Right lobe of liver (tissue), 6 donors: ENCODE measurements around the gene SYTL4. TPM values are rescaled to one million over a fixed set of nuclear protein-coding genes. Genes with fewer than 3 reads are reported as not detected.
A peak's percentile ranks its signal among the peaks of the same experiment; 100 is the strongest.
"Not testable (repeated sequence)": the region's sequence is repeated elsewhere in the genome, so short reads cannot be mapped to it uniquely, and the experiment has no call there.

Source experiments
- ATAC-seq, 4 donors: fragments of 200-7000 bp; cut with Tn5 transposase; one replicate each; pipeline ENCODE4 v1.9.1; 2020; ENCODE audit warnings: mild to moderate bottlenecking in 4 of 4, moderate library complexity in 4 of 4
- DNase-seq, 3 donors: peaks; one replicate each; pipeline ENCODE4 v3.0.0-alpha.2; 2020
- H3K27ac ChIP-seq, 3 donors: fragments of 200-600 bp; one replicate each; pipeline ENCODE4 v1.8.0; 2022
- H3K27me3 ChIP-seq, 2 donors: fragments of 200-600 bp; one replicate each; pipeline ENCODE4 v1.8.0; 2022
- H3K36me3 ChIP-seq, 4 donors: fragments of 200-600 bp; sonication (generic) in 1 of 4; one replicate each; pipeline versions ENCODE4 v1.5.1 to v1.8.0; 2017 to 2022; ENCODE audit warnings: control low read depth in 1 of 4
- H3K4me1 ChIP-seq, 4 donors: fragments of 200-600 bp; sonication (generic) in 1 of 4; one replicate each; pipeline versions ENCODE4 v1.5.1 to v1.8.0; 2017 to 2022; ENCODE audit warnings: control low read depth in 1 of 4
- H3K4me3 ChIP-seq, 3 donors: fragments of 200-600 bp; one replicate each; pipeline ENCODE4 v1.8.0; 2022
- H3K9me3 ChIP-seq, 4 donors: fragments of 200-600 bp; sonication (generic) in 1 of 4; one replicate each; pipeline versions ENCODE4 v1.5.1 to v1.8.0; 2017 to 2022; ENCODE audit warnings: control low read depth in 1 of 4
- POLR2A ChIP-seq: fragments of 450-650 bp; IDR thresholded peaks from one replicate; pipeline ENCODE4 v1.6.1; 2017; ENCODE audit warnings: antibody characterized with exemption, mild to moderate bottlenecking
- WGBS: methylation state at CpG from one replicate; pipeline ENCODE4 v1.1.6; 2018; ENCODE audit warnings: low coverage, low lambda C conversion rate; ENCODE audit not compliant: insufficient coverage; ENCODE audit errors: missing lambda C conversion rate; 5-methylcytosine and 5-hydroxymethylcytosine counted together
- intact Hi-C, 2 donors: fragments of 100-400 bp; cut with DNase I; formaldehyde crosslinking; loops; one replicate each; pipeline versions ENCODE4 v1.11.2 to v1.14.1; 2022
- long read RNA-seq: library from polyadenylated mRNA; unstranded; transcript quantifications from one replicate; pipeline ENCODE4 v2.0.0, GENCODE V29; 2019
- total RNA-seq, 6 experiments: library from RNA; depleted of rRNA in 2 of 6; stranded (reverse); fragments of >200 nt in 2 of 6; fragmentation: NEBNext Ultra II Directional in 3 of 6; extraction: Animal tissue kit (Norgen Biotek cat#: 25700) in 3 of 6; gene quantifications; one replicate each; pipeline versions ENCODE4 v1.1.0 to v1.2.4, GENCODE V29; 2016 to 2023
- TF ChIP-seq, protein P1 (sequence below), 4 donors: fragments of 200-600 bp in 3 of 4; fragments of 450-650 bp in 1 of 4; IDR thresholded peaks; one replicate each; pipeline versions ENCODE4 v1.5.1 to v1.8.0; 2016 to 2022; ENCODE audit warnings: antibody characterized with exemption in 4 of 4, mild to moderate bottlenecking in 2 of 4
- donor health status: DM: no; HTN: yes; CAD: no.
- donor health status: DM: no; HTN: no; CAD: no.
- donor health status: DM: no; HTN: no; CAD: no.
- donor health status: DM: no; HTN: yes; CAD: no.
- donor health status: DM: no; HTN: yes; CAD: no.

The SYTL4 gene
- 10 to 100 TPM in 4 of 6 experiments, 1 to 10 TPM in 2; 7.0 to 24.0 (median 15.2) TPM for total RNA-seq
- long read RNA-seq, partial matches to known transcripts, result 2 of 5 reads
- long read RNA-seq, other reads (novel, unspliced or antisense), result 3 of 5 reads

DNA sequence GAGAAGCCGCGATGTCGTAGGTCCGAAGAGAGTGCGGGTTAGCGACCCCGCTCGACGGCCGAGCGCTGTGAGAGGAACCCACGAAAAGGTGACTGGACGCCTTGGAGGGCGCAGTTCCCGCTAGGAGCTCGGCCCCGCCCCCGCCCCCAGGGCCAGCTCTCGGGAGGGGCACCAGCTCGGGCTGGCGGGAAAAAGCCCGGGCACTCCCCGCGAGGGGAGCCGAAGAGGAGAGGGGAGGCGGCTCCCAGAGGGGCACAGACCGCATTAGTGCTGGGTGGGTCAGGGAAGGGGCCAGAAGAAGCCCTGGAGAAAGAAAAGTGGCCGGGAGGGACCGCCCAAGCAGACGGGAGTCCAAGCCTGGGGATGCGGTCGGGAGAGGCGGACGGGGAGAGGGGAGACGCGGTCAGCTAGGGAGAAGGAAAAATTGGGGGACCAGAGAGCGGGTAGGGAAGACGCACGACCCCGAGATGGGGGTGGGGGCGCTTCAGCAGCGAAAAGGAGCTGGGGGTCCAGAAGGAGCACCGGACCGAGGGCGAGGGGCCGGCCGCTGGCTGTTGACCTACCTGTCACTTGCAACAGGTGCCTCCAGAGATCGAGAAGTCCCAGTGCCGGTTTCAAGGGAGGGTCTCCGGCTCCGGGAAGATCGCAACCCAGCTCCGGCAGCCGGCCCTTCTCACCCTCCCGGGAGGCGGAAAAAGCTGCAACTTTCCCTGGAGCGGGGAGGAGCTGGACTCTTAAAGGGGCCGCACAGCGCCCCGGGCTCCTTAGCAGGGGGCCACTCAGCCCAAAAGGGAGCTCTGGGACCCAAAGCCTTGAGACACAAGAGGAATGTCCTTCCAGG, at the start of gene SYTL4:
SYTL4 (minus strand) TSS at position 681 of the 841 bp plus-strand sequence. CDS start 30,084 bp downstream, outside the sequence.
- peak; percentile 62 to 68 (median 67) for DNase-seq
- 24% methylated on average over 29 of the region's 60 CpGs for whole genome bisulfite sequencing
- ATAC-seq, result peak; percentile 81 to 91 (median 90)
- intact Hi-C loops, result no loop called here
- peaks cover 0 to 9% (median 0%) of the 10 kb centered on the region in 4 donors for H3K4me1 ChIP-seq
- TF ChIP-seq POLR2A, result peak; percentile 14
- TF ChIP-seq, protein P1, sequence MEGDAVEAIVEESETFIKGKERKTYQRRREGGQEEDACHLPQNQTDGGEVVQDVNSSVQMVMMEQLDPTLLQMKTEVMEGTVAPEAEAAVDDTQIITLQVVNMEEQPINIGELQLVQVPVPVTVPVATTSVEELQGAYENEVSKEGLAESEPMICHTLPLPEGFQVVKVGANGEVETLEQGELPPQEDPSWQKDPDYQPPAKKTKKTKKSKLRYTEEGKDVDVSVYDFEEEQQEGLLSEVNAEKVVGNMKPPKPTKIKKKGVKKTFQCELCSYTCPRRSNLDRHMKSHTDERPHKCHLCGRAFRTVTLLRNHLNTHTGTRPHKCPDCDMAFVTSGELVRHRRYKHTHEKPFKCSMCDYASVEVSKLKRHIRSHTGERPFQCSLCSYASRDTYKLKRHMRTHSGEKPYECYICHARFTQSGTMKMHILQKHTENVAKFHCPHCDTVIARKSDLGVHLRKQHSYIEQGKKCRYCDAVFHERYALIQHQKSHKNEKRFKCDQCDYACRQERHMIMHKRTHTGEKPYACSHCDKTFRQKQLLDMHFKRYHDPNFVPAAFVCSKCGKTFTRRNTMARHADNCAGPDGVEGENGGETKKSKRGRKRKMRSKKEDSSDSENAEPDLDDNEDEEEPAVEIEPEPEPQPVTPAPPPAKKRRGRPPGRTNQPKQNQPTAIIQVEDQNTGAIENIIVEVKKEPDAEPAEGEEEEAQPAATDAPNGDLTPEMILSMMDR (IDR thresholded peaks at IDR 0.05), result no peak
- H3K36me3 ChIP-seq, result no peaks in the 10 kb centered on the region
- no peaks in the 10 kb centered on the region for H3K27me3 ChIP-seq
- peak within 1 kb of the TSS; percentile 54 to 69 (median 68) for H3K4me3 ChIP-seq
- H3K27ac ChIP-seq, result peak within 1 kb of the TSS; percentile 45 to 90 (median 62)
- no peaks in the 10 kb centered on the region for H3K9me3 ChIP-seq

DNA sequence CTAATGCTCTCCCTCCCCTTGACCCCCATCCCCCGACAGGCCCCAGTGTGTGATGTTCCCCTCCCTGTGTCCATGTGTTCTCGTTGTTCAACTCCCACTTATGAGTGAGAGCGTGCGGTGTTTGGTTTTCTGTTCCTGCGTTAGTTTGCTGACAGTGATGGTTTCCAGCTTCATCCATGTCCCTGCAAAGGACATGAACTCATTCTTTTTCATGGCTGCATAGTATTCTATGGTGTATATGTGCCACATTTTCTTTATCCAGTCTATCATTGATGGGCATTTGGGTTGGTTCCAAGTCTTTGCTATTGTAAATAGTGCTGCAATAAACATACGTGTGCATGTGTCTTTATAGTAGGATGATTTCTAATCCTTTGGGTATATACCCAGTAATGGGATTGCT, 37.5 kb upstream of the SYTL4 start:
- H3K4me1 ChIP-seq, H3K27ac ChIP-seq, H3K27me3 ChIP-seq, H3K4me3 ChIP-seq, H3K36me3 ChIP-seq, ATAC-seq, DNase-seq, H3K9me3 ChIP-seq: not testable (repeated sequence)
- intact Hi-C loops, result loop anchor here (5.0 kb wide), 1 partner anchor 82 kb away; no protein-coding TSS in a partner anchor
- 64% methylated on average over 6 of the region's 6 CpGs for WGBS

DNA sequence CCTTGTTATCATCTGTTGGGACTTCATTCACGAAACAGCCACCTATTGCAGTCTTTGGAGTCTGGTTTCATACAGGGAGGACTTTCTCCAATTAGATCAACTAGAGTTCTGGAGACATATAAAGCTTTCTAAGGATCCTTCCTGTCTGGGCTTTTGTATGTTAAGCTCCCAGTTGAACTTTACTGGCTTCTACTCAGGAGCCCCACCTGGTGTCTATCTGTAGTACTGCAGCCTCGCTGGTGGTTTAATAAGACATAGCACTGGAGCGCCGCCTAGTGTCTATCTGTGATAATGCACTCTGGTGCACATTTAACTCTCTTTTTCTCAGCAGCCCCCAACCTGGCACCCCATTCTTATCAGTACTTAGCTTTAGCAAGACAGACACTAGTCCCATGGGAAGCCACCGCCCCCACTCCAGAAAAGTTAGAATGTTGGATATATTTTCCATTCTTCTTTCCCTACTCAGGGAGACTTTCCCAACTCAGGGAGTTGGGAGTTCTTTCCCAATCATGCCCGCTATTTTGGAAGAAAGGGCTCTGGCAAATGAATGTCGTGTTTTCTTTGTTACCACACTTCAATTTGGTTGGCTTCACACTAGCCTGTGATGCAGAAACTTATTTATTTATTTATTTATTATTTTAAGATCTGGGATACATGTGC, 36.9 kb upstream of the SYTL4 start:
- no peak overlapping the region for H3K4me3 ChIP-seq
- H3K36me3 ChIP-seq, result no peaks in the 10 kb centered on the region
- no peaks in the 10 kb centered on the region for H3K9me3 ChIP-seq
- peaks cover 0 to 7% of the 10 kb centered on the region in 2 donors for H3K27me3 ChIP-seq
- H3K4me1 ChIP-seq, result no peaks in the 10 kb centered on the region
- DNase-seq (peak; percentile 74 to 77 (median 76)), ATAC-seq (peak; percentile 99 to 100 (median 100))
- H3K27ac ChIP-seq, result no peak overlapping the region
- no peak for TF ChIP-seq POLR2A
- TF ChIP-seq, protein P1 (IDR thresholded peaks at IDR 0.05), result peak; percentile 99 to 100 (median 100)
- 14% methylated on average over 7 of the region's 7 CpGs for WGBS
- intact Hi-C loops, result loop anchor here (5.0 kb wide), 1 partner anchor 82 kb away; no protein-coding TSS in a partner anchor

DNA sequence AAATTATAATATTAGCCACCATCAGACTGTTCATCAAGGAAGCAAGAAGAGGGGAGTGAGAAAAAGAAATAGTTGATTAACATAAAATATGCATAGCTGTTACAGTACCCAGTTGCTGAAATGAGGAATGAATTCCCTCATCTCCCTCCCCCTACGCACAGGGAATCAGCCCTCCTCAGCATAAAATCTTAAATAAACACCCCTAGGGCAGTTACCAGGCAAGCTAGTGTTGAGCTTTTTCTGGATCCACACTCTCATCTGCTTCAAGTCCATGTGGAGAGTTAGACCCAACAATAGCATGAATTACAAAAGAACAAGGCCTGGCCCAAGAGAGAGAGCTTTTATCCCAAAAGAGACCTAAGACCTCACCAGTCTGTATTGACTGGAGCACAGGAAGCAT, 19.0 kb upstream of the SYTL4 start:
- WGBS, result 70% methylated on average over 1 of the region's 1 CpG
- Histone ChIP-seq H3K4me1 (peaks cover 0 to 5% (median 0%) of the 10 kb centered on the region in 4 donors), H3K4me3 (no peak overlapping the region), H3K27ac (no peak overlapping the region), H3K9me3 (no peaks in the 10 kb centered on the region), H3K36me3 (no peaks in the 10 kb centered on the region), H3K27me3 (no peaks in the 10 kb centered on the region)
- TF ChIP-seq, protein P1 (IDR thresholded peaks at IDR 0.05), result no peak
- TF ChIP-seq POLR2A, result no peak
- ATAC-seq, result no peak
- no peak for DNase-seq
- intact Hi-C loops, result no loop called here
